ENCODE data around the gene FAM171A1.
A peak's percentile ranks its signal among the peaks of the same experiment; 100 is the strongest.

FAM171A1 gene

GRCh38 chr10:15378569-15378968 is 7.5 kb upstream of the FAM171A1 start:
- no peak for FAIRE-seq
- no peak for DNase-seq (ENCODE audit: insufficient read length, low spot score)

GRCh38 chr10:15374566-15374965 is 3.5 kb upstream of the FAM171A1 start:
- TF ChIP-seq POLR2AphosphoS5 (IDR thresholded peaks at IDR 0.05; ENCODE audit: low read depth, low read length) (no peak), PAX5 (IDR thresholded peaks at IDR 0.05; ENCODE audit: insufficient read depth, low read length, severe bottlenecking) (no peak), TAF1 (IDR thresholded peaks at IDR 0.05; ENCODE audit: low read depth, low read length) (no peak), SPI1 (IDR thresholded peaks at IDR 0.05; ENCODE audit: low read depth, low read length) (no peak), POLR2A (IDR thresholded peaks at IDR 0.05; ENCODE audit: low read depth, low read length) (no peak), POU2F2 (IDR thresholded peaks at IDR 0.05; ENCODE audit: low read depth, low read length) (no peak)
- no peak for FAIRE-seq
- no peak for DNase-seq (ENCODE audit: insufficient read length, low spot score)

More at GRCh38 chr10:15378569-15378968, 7.5 kb upstream of the FAM171A1 start:
- TF ChIP-seq POU2F2 (IDR thresholded peaks at IDR 0.05; ENCODE audit: low read depth, low read length) (no peak), TAF1 (IDR thresholded peaks at IDR 0.05; ENCODE audit: low read depth, low read length) (no peak), POLR2AphosphoS5 (IDR thresholded peaks at IDR 0.05; ENCODE audit: low read depth, low read length) (no peak), POLR2A (IDR thresholded peaks at IDR 0.05; ENCODE audit: low read depth, low read length) (no peak), PAX5 (IDR thresholded peaks at IDR 0.05; ENCODE audit: insufficient read depth, low read length, severe bottlenecking) (no peak), SPI1 (IDR thresholded peaks at IDR 0.05; ENCODE audit: low read depth, low read length) (no peak)

- peak; percentile 33 for FAIRE-seq
- no peak for TF ChIP-seq POLR2A (IDR thresholded peaks at IDR 0.05; ENCODE audit: low read depth, low read length)
- TF ChIP-seq POU2F2 (IDR thresholded peaks at IDR 0.05; ENCODE audit: low read depth, low read length), result peak; percentile 52; the same call in 1 of the 2 replicates
- no peak for DNase-seq (ENCODE audit: insufficient read length, low spot score)
Observed at GRCh38 chr10:15374156-15374555, 3.1 kb upstream of the FAM171A1 start.

GRCh38 chr10:15373199-15373598 is 2.1 kb upstream of the FAM171A1 start:
- FAIRE-seq (no peak), DNase-seq (ENCODE audit: insufficient read length, low spot score) (no peak)
- no peak for TF ChIP-seq TAF1 (IDR thresholded peaks at IDR 0.05; ENCODE audit: low read depth, low read length)
- no peak for TF ChIP-seq PAX5 (IDR thresholded peaks at IDR 0.05; ENCODE audit: insufficient read depth, low read length, severe bottlenecking)
- no peak for TF ChIP-seq SPI1 (IDR thresholded peaks at IDR 0.05; ENCODE audit: low read depth, low read length)
- TF ChIP-seq POLR2A (IDR thresholded peaks at IDR 0.05; ENCODE audit: low read depth, low read length), result no peak
- TF ChIP-seq POU2F2 (IDR thresholded peaks at IDR 0.05; ENCODE audit: low read depth, low read length), result no peak
- TF ChIP-seq POLR2AphosphoS5 (IDR thresholded peaks at IDR 0.05; ENCODE audit: low read depth, low read length), result no peak

GRCh38 chr10:15370212-15370855 is 755 bp downstream of the FAM171A1 start:
- DNase-seq (ENCODE audit: insufficient read length, low spot score) (peak; percentile 17), FAIRE-seq (no peak)
- TF ChIP-seq SPI1 (IDR thresholded peaks at IDR 0.05; ENCODE audit: low read depth, low read length) (no peak), POLR2AphosphoS5 (IDR thresholded peaks at IDR 0.05; ENCODE audit: low read depth, low read length) (no peak), TAF1 (IDR thresholded peaks at IDR 0.05; ENCODE audit: low read depth, low read length) (no peak), POLR2A (IDR thresholded peaks at IDR 0.05; ENCODE audit: low read depth, low read length) (no peak), POU2F2 (IDR thresholded peaks at IDR 0.05; ENCODE audit: low read depth, low read length) (no peak), PAX5 (IDR thresholded peaks at IDR 0.05; ENCODE audit: insufficient read depth, low read length, severe bottlenecking) (no peak)

- DNase-seq (ENCODE audit: insufficient read length, low spot score), result no peak
- FAIRE-seq, result no peak
- TF ChIP-seq POLR2A (IDR thresholded peaks at IDR 0.05; ENCODE audit: low read depth, low read length) (no peak), POLR2AphosphoS5 (IDR thresholded peaks at IDR 0.05; ENCODE audit: low read depth, low read length) (no peak), TAF1 (IDR thresholded peaks at IDR 0.05; ENCODE audit: low read depth, low read length) (no peak), POU2F2 (IDR thresholded peaks at IDR 0.05; ENCODE audit: low read depth, low read length) (no peak), PAX5 (IDR thresholded peaks at IDR 0.05; ENCODE audit: insufficient read depth, low read length, severe bottlenecking) (no peak), SPI1 (IDR thresholded peaks at IDR 0.05; ENCODE audit: low read depth, low read length) (no peak)
Observed at GRCh38 chr10:15369256-15370211, 1.6 kb downstream of the FAM171A1 start.

- TF ChIP-seq TAF1 (IDR thresholded peaks at IDR 0.05; ENCODE audit: low read depth, low read length) (no peak), POU2F2 (IDR thresholded peaks at IDR 0.05; ENCODE audit: low read depth, low read length) (no peak), SPI1 (IDR thresholded peaks at IDR 0.05; ENCODE audit: low read depth, low read length) (no peak), POLR2A (IDR thresholded peaks at IDR 0.05; ENCODE audit: low read depth, low read length) (no peak)
- FAIRE-seq (no peak), DNase-seq (ENCODE audit: insufficient read length, low spot score) (no peak)
Observed at GRCh38 chr10:15368101-15368855, 2.8 kb downstream of the FAM171A1 start.

GRCh38 chr10:15367296-15368085 is 3.6 kb downstream of the FAM171A1 start:
- FAIRE-seq, result no peak

More at GRCh38 chr10:15367296-15368085, 3.6 kb downstream of the FAM171A1 start:
- no peak for DNase-seq (ENCODE audit: insufficient read length, low spot score)
- TF ChIP-seq POLR2AphosphoS5 (IDR thresholded peaks at IDR 0.05; ENCODE audit: low read depth, low read length), result no peak
- TF ChIP-seq SPI1 (IDR thresholded peaks at IDR 0.05; ENCODE audit: low read depth, low read length), result no peak
- no peak for TF ChIP-seq POU2F2 (IDR thresholded peaks at IDR 0.05; ENCODE audit: low read depth, low read length)
- no peak for TF ChIP-seq POLR2A (IDR thresholded peaks at IDR 0.05; ENCODE audit: low read depth, low read length)
- no peak for TF ChIP-seq TAF1 (IDR thresholded peaks at IDR 0.05; ENCODE audit: low read depth, low read length)
- TF ChIP-seq PAX5 (IDR thresholded peaks at IDR 0.05; ENCODE audit: insufficient read depth, low read length, severe bottlenecking), result no peak

All from GM12891 (cell line).